Activated CD4-positive, alpha-beta T cell treated with anti-CD3 and anti-CD28 coated beads, Interleukin-2, amount 50 U/mL, for 48 hours (primary cell): ENCODE data around the gene MPPED2.

Experiments
- DNase-seq, 2 experiments: peaks; one replicate each; pipeline ENCODE4 v3.0.0-alpha.2; 2020

Gene MPPED2

GRCh38 chr11:30522536-30523243 lies 63.5 kb downstream of the MPPED2 start:
- DNase-seq, result no peak

GRCh38 chr11:30521297-30522071 lies 64.7 kb downstream of the MPPED2 start:
- no peak for DNase-seq

- no peak for DNase-seq
Measured at GRCh38 chr11:30513087-30513486, 73.1 kb downstream of the MPPED2 start.

- no peak for DNase-seq
Measured at GRCh38 chr11:30511408-30511807, 74.7 kb downstream of the MPPED2 start.

DNA sequence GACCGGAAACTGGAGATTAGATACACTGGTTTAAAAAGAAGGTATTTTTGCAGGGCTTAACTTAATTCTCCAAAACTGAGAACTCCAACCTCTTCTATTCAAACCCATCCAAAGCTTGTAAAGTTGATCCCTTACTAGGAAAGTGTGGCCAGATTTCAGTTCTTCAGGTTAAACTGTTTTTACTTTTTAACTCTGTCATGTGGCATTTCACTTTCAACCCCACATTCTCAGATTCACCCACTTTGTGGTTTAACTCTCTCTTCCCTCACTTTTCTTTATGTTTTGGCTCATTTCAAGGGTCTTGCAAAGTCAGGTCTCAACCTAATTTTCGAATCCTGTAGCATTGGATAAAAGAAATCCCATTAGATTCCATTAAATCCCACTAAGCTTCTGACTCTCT lies 75.4 kb downstream of the MPPED2 start:
- no peak for DNase-seq

GRCh38 chr11:30509364-30509763 lies 76.8 kb downstream of the MPPED2 start:
- no peak for DNase-seq

DNA sequence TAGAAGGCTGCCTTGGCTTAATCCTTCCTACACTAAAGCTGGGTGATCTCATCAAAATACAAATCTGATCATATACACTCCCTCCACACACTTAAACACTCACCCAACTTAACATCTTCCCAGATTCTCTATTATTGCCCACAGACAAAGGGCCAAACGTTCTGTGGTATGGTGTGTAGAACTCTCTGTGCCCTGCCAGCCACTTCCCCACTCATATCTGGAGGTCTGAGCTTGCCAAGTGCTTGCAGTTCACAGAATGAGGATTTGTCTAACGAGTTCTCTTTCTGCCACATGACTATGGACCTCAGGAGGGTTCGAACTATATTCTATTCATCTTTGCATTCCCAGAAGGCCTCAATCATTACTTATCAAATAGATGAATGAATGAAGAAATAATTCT lies 77.6 kb downstream of the MPPED2 start:
- DNase-seq, result no peak

DNA sequence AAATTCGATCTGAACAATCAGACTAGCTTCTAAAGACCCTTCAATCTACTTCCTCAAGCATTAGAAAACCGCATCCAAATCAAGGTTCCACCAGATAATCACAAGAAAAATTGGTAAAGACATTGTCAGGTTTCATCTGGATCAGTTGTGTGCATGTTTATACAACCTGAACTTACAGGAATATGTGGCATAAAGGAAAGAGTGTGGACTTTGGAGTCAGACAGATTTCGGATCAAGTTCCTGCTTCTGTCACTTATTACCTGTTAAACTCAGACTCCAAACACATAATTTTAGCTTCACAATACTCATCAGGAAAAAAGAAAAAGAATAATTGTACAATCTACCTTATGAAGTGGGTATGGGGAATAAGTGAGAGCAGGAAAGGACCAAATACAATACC lies 80.5 kb downstream of the MPPED2 start:
- no peak for DNase-seq

GRCh38 chr11:30504468-30504867 lies 81.7 kb downstream of the MPPED2 start:
- DNase-seq, result no peak

GRCh38 chr11:30503156-30503555 lies 83.0 kb downstream of the MPPED2 start:
- no peak for DNase-seq

DNA sequence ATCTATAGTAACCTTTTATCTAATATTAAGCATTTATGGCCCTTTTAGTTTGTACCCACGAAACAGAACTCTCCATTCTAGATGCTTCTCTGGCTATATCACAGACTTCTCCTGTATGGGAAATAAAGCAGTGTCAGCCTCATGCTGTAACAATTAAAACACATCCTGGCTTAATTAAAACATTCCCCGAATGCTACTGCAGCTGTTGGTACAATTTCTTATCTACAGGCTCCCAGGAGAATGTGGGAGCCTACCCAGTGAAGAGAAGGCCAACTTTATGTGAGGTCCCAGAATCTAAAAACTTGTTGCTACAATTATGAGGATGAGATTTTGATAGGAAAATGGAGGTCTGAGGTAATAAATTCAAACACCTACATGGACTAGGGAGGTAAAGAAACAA lies 83.8 kb downstream of the MPPED2 start:
- DNase-seq, result no peak

DNA sequence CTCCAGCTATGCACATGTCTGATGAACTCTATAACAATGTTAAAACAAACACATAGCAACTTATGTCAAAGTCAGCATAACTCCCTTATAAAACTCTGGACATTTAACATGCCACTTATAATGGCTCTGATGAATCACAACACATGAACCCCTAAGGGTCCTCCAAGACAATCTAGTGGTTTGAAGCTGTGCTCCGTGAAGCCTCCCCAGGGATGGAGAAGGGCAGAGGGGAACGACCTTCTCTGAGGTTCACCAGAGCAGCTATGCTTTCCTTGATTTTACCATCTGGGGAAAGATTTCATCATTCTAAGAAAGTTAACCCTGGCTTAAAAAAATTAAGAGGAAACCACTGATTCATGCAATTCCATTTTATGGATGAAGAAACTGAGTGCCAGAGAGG lies 84.4 kb downstream of the MPPED2 start:
- no peak for DNase-seq

- DNase-seq, result no peak
Measured at GRCh38 chr11:30499940-30500339, 86.2 kb downstream of the MPPED2 start.

- no peak for DNase-seq
Measured at GRCh38 chr11:30497600-30497999, 88.6 kb downstream of the MPPED2 start.

- no peak for DNase-seq
Measured at GRCh38 chr11:30496935-30497334, 89.2 kb downstream of the MPPED2 start.

- no peak for DNase-seq
Measured at GRCh38 chr11:30495437-30495836, 90.7 kb downstream of the MPPED2 start.

- DNase-seq, result no peak
Measured at GRCh38 chr11:30489511-30489910, 96.6 kb downstream of the MPPED2 start.

DNA sequence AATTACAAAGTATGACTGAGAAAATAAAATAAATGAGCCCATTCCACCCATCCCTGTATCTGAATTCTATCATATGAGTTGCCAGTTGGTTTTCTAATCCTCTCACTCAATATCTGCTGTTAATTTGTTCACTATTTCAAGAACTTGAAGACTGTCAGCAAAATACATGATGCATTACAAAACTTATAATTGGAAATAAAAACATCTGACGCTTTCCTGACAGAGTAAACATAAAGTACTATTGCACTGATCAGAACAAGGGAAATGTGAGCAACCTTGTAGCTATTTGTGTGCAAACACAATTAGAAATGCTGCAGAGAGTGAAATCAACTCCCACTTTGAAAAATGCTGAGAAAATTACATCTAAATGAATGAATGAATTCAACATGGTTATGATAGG lies 97.1 kb downstream of the MPPED2 start:
- DNase-seq, result no peak

DNA sequence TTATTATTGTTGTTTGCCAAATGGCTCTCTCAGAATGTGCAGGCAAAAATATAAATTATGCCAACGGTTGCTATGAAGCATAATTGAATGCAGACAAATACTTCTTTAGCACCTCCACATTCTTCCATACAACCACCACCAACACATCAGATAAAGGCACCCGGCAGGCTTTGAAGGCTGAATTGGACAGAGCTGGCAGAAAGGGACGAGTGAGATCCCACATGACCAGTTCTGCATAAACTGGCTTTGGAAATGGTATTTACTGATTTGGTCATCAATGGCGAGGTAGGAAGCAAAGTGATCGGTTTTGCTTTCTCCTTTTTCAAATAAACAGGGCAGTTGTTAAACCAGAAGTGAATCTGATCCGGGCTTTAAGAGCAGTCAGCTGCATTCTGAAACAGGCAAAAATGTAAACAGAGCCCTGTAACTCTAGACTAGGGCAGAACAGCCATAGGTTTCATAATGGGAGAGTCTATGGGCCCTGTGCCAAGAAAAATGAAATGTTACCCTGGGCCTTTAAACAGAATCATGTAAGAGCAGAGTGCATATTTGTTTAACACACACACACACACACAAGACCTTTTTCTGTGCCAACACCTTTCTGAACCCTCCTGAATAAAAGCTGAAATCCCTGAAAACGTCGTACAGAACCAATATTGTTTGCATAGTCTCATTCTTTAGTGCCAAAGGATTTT lies 97.7 kb downstream of the MPPED2 start:
- DNase-seq, result no peak

GRCh38 chr11:30487200-30487898 lies 98.8 kb downstream of the MPPED2 start:
- DNase-seq, result no peak

DNA sequence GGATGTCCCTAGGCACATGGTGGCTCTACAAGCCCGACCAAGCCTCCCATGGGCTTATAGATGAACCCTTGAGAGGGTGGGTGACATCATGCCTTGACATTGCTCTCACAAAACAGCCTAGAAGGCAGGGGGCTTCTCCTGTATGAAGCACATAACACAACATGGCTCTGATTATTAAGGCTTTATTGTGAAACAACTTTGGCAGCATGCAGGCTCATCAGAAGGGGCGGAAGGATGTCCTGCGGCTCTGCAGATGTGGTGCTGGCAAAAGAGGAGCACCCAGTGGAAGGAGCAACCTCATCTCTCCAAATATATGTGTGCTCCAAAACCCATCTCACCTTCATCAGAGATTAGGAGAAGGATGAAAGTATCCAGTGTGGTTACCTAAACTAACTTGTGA lies 100.4 kb downstream of the MPPED2 start:
- no peak for DNase-seq

GRCh38 chr11:30485222-30485621 lies 100.9 kb downstream of the MPPED2 start:
- no peak for DNase-seq

DNA sequence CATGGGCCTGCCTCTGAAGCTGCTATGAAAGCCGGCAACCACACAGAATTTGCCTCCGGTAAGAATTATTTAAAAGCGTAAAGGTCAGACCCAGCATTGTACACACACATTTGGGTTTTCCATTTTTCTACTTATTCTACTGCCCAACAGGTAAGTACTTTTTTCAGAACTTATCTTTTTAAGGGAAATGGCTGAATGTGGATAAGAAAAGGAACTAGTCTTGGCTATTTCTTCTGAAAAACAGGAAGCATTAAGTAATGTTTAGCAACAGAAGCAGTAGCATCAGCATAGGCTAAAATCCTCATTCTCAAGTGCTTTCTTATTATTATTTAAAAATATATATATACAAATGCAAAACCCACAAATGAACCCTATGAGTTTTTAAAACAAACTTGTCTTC lies 103.1 kb downstream of the MPPED2 start:
- DNase-seq, result no peak
